Measurements from ENCODE around the gene TEX9.

The TEX9 gene

GRCh38 chr15:56472278-56472677, 107.1 kb downstream of the TEX9 start:
- no peak for TF ChIP-seq CTCF (IDR thresholded peaks at IDR 0.05; ENCODE audit: control insufficient read depth, insufficient read depth, low read depth, low read length, missing control alignments)
- DNase-seq (ENCODE audit: low read depth), result no peak

GRCh38 chr15:56473017-56473416, 107.8 kb downstream of the TEX9 start:
- no peak overlapping the region for H3K4me3 ChIP-seq (ENCODE audit: control insufficient read depth, low read depth, low read length)
- no peak for DNase-seq (ENCODE audit: low read depth)
- no peak for TF ChIP-seq CTCF (IDR thresholded peaks at IDR 0.05; ENCODE audit: control insufficient read depth, insufficient read depth, low read depth, low read length, missing control alignments)

More at GRCh38 chr15:56472278-56472677, 107.1 kb downstream of the TEX9 start:
- H3K4me3 ChIP-seq (ENCODE audit: control insufficient read depth, low read depth, low read length), result no peak overlapping the region

- no peak overlapping the region for H3K4me3 ChIP-seq (ENCODE audit: control insufficient read depth, low read depth, low read length)
- no peak for TF ChIP-seq CTCF (IDR thresholded peaks at IDR 0.05; ENCODE audit: control insufficient read depth, insufficient read depth, low read depth, low read length, missing control alignments)
- no peak for DNase-seq (ENCODE audit: low read depth)
Observed at GRCh38 chr15:56475351-56475750, 110.1 kb downstream of the TEX9 start.
